IPS DF 6.9 (cell line): ENCODE results near the gene MRPS31.
"Not testable (repeated sequence)": the region's sequence is repeated elsewhere in the genome, so short reads cannot be mapped to it uniquely, and the experiment has no call there.

Experiments used
- DNase-seq: peaks from one replicate; pipeline ENCODE4 v3.0.0-alpha.2; 2013; ENCODE audit warnings: low read depth, low spot score
- H3K27ac ChIP-seq: one replicate; pipeline ENCODE4 v1.5.1; 2013; ENCODE audit warnings: low read length, control low read depth
- H3K27me3 ChIP-seq: 2 replicates; pipeline ENCODE4 v1.6.1; 2013; ENCODE audit warnings: mild to moderate bottlenecking, low read length; ENCODE audit not compliant: control insufficient read depth, insufficient read depth
- H3K36me3 ChIP-seq: 2 replicates; pipeline ENCODE4 v1.6.1; 2013; ENCODE audit warnings: low read length; ENCODE audit not compliant: control insufficient read depth, insufficient read depth
- H3K4me1 ChIP-seq: 2 replicates; pipeline ENCODE4 v1.6.1; 2013; ENCODE audit warnings: low read length; ENCODE audit not compliant: control insufficient read depth, insufficient read depth
- H3K4me3 ChIP-seq: 2 replicates; pipeline ENCODE4 v1.5.1; 2013; ENCODE audit warnings: mild to moderate bottlenecking, low read length
- H3K9me3 ChIP-seq: 2 replicates; pipeline ENCODE4 v1.6.1; 2013; ENCODE audit warnings: low read length, inconsistent platforms; ENCODE audit not compliant: control insufficient read depth, insufficient read depth
- WGBS: extraction: QIAGEN DNeasy Blood & Tissue Kit; methylation state at CpG from one replicate; pipeline ENCODE4 v1.1.7; 2013; ENCODE audit warnings: mixed read lengths, missing lambda C conversion rate; ENCODE audit not compliant: insufficient read length, insufficient coverage; 5-methylcytosine and 5-hydroxymethylcytosine counted together

MRPS31 gene

GRCh38 chr13:40789275-40790153, 18.5 kb upstream of the MRPS31 start, which contains the start of gene SLC25A15:
SLC25A15 (plus strand) TSS chr13:40789611; CDS start chr13:40793227, 3,616 bp downstream.
- H3K36me3 ChIP-seq: no peaks in the 10 kb centered on the region
- no peaks in the 10 kb centered on the region for H3K4me1 ChIP-seq
- H3K27ac ChIP-seq: no peak within 1 kb of the TSS
- H3K27me3 ChIP-seq: no peaks in the 10 kb centered on the region
- no peak for DNase-seq
- H3K9me3 ChIP-seq: no peaks in the 10 kb centered on the region
- no CpG with 5 or more reads among the region's 101 CpGs for WGBS
- peak within 1 kb of the TSS; percentile 56; the same call in 1 of the 2 replicates for H3K4me3 ChIP-seq

GRCh38 chr13:40788540-40789274, 17.7 kb upstream of the MRPS31 start:
- not testable (repeated sequence) for H3K36me3 ChIP-seq, H3K27me3 ChIP-seq, H3K9me3 ChIP-seq, H3K4me1 ChIP-seq, DNase-seq, H3K27ac ChIP-seq
- H3K4me3 ChIP-seq: peak overlapping the region; percentile 56; the same call in 1 of the 2 replicates
- WGBS: no CpG with 5 or more reads among the region's 18 CpGs

GRCh38 chr13:40787062-40787461, 16.1 kb upstream of the MRPS31 start:
- H3K9me3 ChIP-seq: no peaks in the 10 kb centered on the region
- H3K36me3 ChIP-seq: no peaks in the 10 kb centered on the region
- H3K4me3 ChIP-seq: no peak overlapping the region
- no peaks in the 10 kb centered on the region for H3K4me1 ChIP-seq
- DNase-seq: no peak
- no CpG with 5 or more reads among the region's 5 CpGs for WGBS
- H3K27me3 ChIP-seq: no peaks in the 10 kb centered on the region
- H3K27ac ChIP-seq: no peak overlapping the region

- Histone ChIP-seq H3K27ac (no peak overlapping the region), H3K4me3 (no peak overlapping the region), H3K36me3 (no peaks in the 10 kb centered on the region), H3K4me1 (no peaks in the 10 kb centered on the region), H3K9me3 (no peaks in the 10 kb centered on the region), H3K27me3 (no peaks in the 10 kb centered on the region)
- no CpG with 5 or more reads among the region's 4 CpGs for WGBS
- DNase-seq: no peak
Measured at GRCh38 chr13:40786568-40786996, 15.6 kb upstream of the MRPS31 start.

GRCh38 chr13:40784540-40784939, 13.6 kb upstream of the MRPS31 start:
- Histone ChIP-seq H3K9me3 (no peaks in the 10 kb centered on the region), H3K27ac (no peak overlapping the region), H3K4me1 (no peaks in the 10 kb centered on the region), H3K4me3 (no peak overlapping the region), H3K36me3 (no peaks in the 10 kb centered on the region), H3K27me3 (no peaks in the 10 kb centered on the region)
- WGBS: no CpG with 5 or more reads among the region's 4 CpGs
- DNase-seq: no peak

- WGBS: no CpG with 5 or more reads among the region's 1 CpG
- not testable (repeated sequence) for H3K36me3 ChIP-seq, H3K9me3 ChIP-seq, H3K4me1 ChIP-seq, H3K27ac ChIP-seq, H3K4me3 ChIP-seq, H3K27me3 ChIP-seq, DNase-seq
Measured at GRCh38 chr13:40782971-40783370, 12.0 kb upstream of the MRPS31 start.

GRCh38 chr13:40781717-40782116, 10.7 kb upstream of the MRPS31 start:
- no peaks in the 10 kb centered on the region for H3K27me3 ChIP-seq
- H3K27ac ChIP-seq: no peak overlapping the region
- H3K4me1 ChIP-seq: no peaks in the 10 kb centered on the region
- no peaks in the 10 kb centered on the region for H3K36me3 ChIP-seq
- WGBS: no CpG with 5 or more reads among the region's 11 CpGs
- no peak overlapping the region for H3K4me3 ChIP-seq
- no peak for DNase-seq
- no peaks in the 10 kb centered on the region for H3K9me3 ChIP-seq

GRCh38 chr13:40780822-40781401, 9.9 kb upstream of the MRPS31 start:
- no peak for DNase-seq
- no CpG with 5 or more reads among the region's 14 CpGs for WGBS

GRCh38 chr13:40779796-40780285, 8.9 kb upstream of the MRPS31 start:
- Histone ChIP-seq H3K4me3 (no peak overlapping the region), H3K9me3 (no peaks in the 10 kb centered on the region), H3K36me3 (no peaks in the 10 kb centered on the region), H3K4me1 (no peaks in the 10 kb centered on the region), H3K27me3 (no peaks in the 10 kb centered on the region), H3K27ac (no peak overlapping the region)
- DNase-seq: no peak
- WGBS: no CpG with 5 or more reads among the region's 5 CpGs

More at GRCh38 chr13:40780822-40781401, 9.9 kb upstream of the MRPS31 start:
- no peaks in the 10 kb centered on the region for H3K9me3 ChIP-seq
- H3K4me1 ChIP-seq: no peaks in the 10 kb centered on the region
- no peak overlapping the region for H3K27ac ChIP-seq
- no peaks in the 10 kb centered on the region for H3K36me3 ChIP-seq
- no peak overlapping the region for H3K4me3 ChIP-seq
- H3K27me3 ChIP-seq: no peaks in the 10 kb centered on the region

- Histone ChIP-seq H3K27me3 (no peaks in the 10 kb centered on the region), H3K9me3 (no peaks in the 10 kb centered on the region), H3K36me3 (no peaks in the 10 kb centered on the region), H3K4me1 (no peaks in the 10 kb centered on the region), H3K27ac (no peak overlapping the region), H3K4me3 (no peak overlapping the region)
- no peak for DNase-seq
- WGBS: no CpG with 5 or more reads among the region's 4 CpGs
Measured at GRCh38 chr13:40779049-40779448, 8.1 kb upstream of the MRPS31 start.
